Activated CD8-positive, alpha-beta T cell treated with anti-CD3 and anti-CD28 coated beads for 36 hours (primary cell): ENCODE data around the gene FDCSP. TPM values are rescaled to one million over a fixed set of nuclear protein-coding genes. Genes with fewer than 3 reads are reported as not detected.

ENCODE experiments used
- ATAC-seq: fragments of 200-7000 bp; cut with Tn5 transposase; one replicate; pipeline ENCODE4 v1.10.0; 2021; ENCODE audit warnings: mild to moderate bottlenecking, moderate library complexity
- CTCF ChIA-PET: fragments of 350-600 bp; sonication (Branson Sonifier 250); formaldehyde crosslinking; loops from one replicate; lab custom pipeline; 2021; ENCODE audit warnings: antibody characterized with exemption; lab: Charles Lee
- POLR2A ChIA-PET: fragments of 350-600 bp; sonication (Branson Sonifier 250); formaldehyde crosslinking; loops from one replicate; lab custom pipeline; 2021; ENCODE audit warnings: antibody characterized with exemption; lab: Charles Lee
- DNase-seq: peaks from one replicate; pipeline ENCODE4 v3.0.0-alpha.2; 2020
- H3K27ac Mint-ChIP-seq: one replicate; pipeline ENCODE4 v1.8.0; 2021; ENCODE audit warnings: mild to moderate bottlenecking, mixed read lengths
- H3K27me3 Mint-ChIP-seq: one replicate; pipeline ENCODE4 v1.8.0; 2021; ENCODE audit warnings: mixed read lengths
- H3K36me3 Mint-ChIP-seq: one replicate; pipeline ENCODE4 v1.8.0; 2021; ENCODE audit warnings: low read depth, mixed read lengths
- H3K4me1 Mint-ChIP-seq: one replicate; pipeline ENCODE4 v1.8.0; 2021; ENCODE audit warnings: low read depth, mixed read lengths
- H3K4me3 Mint-ChIP-seq: one replicate; pipeline ENCODE4 v1.8.0; 2021; ENCODE audit warnings: mild to moderate bottlenecking, moderate library complexity, mixed read lengths
- H3K9me3 Mint-ChIP-seq: one replicate; pipeline ENCODE4 v1.8.0; 2021; ENCODE audit warnings: mixed read lengths
- CTCF ChIP-seq: fragments of 200-600 bp; IDR thresholded peaks from one replicate; pipeline ENCODE4 v1.8.0; 2022; ENCODE audit warnings: antibody characterized with exemption, mild to moderate bottlenecking
- intact Hi-C: fragments of 100-400 bp; cut with micrococcal nuclease; formaldehyde crosslinking; loops from one replicate; pipeline ENCODE4 v1.10.0; 2022
- total RNA-seq, 2 experiments: library from RNA; stranded (reverse); gene quantifications; one replicate each; pipeline ENCODE4 v1.2.3, GENCODE V29; 2021

FDCSP gene
- not detected for total RNA-seq

GRCh38 chr4:70225824-70226223 lies at the start of gene FDCSP:
FDCSP (plus strand) TSS chr4:70226124; CDS start chr4:70231195, 5,071 bp downstream.
- CTCF ChIA-PET: no interaction called here
- ATAC-seq: no peak
- Mint-ChIP-seq H3K27me3 (no peaks in the 10 kb centered on the region), H3K4me3 (no peak within 1 kb of the TSS), H3K9me3 (no peaks in the 10 kb centered on the region), H3K4me1 (no peaks in the 10 kb centered on the region), H3K27ac (no peak within 1 kb of the TSS), H3K36me3 (no peaks in the 10 kb centered on the region)
- no peak for DNase-seq
- intact Hi-C loops: no loop called here
- POLR2A ChIA-PET: no interaction called here
- no peak for TF ChIP-seq CTCF

GRCh38 chr4:70177090-70177489 lies 48.8 kb upstream of the FDCSP start:
- H3K27ac Mint-ChIP-seq: no peak overlapping the region
- H3K27me3 Mint-ChIP-seq: no peaks in the 10 kb centered on the region
- ChIA-PET POLR2A (no interaction called here), CTCF (no interaction called here)
- DNase-seq (no peak), ATAC-seq (no peak)
- no peak for TF ChIP-seq CTCF
- no peaks in the 10 kb centered on the region for H3K4me1 Mint-ChIP-seq
- intact Hi-C loops: no loop called here
- no peaks in the 10 kb centered on the region for H3K36me3 Mint-ChIP-seq
- no peaks in the 10 kb centered on the region for H3K9me3 Mint-ChIP-seq
- no peak overlapping the region for H3K4me3 Mint-ChIP-seq

- no peaks in the 10 kb centered on the region for H3K27me3 Mint-ChIP-seq
- no peak overlapping the region for H3K4me3 Mint-ChIP-seq
- TF ChIP-seq CTCF: no peak
- H3K9me3 Mint-ChIP-seq: no peaks in the 10 kb centered on the region
- H3K36me3 Mint-ChIP-seq: no peaks in the 10 kb centered on the region
- DNase-seq: no peak
- ChIA-PET POLR2A (no interaction called here), CTCF (no interaction called here)
- no peak for ATAC-seq
- intact Hi-C loops: no loop called here
- no peak overlapping the region for H3K27ac Mint-ChIP-seq
- no peaks in the 10 kb centered on the region for H3K4me1 Mint-ChIP-seq
Measured at GRCh38 chr4:70178075-70178660, 47.8 kb upstream of the FDCSP start.

GRCh38 chr4:70179811-70180210 lies 46.1 kb upstream of the FDCSP start:
- no peaks in the 10 kb centered on the region for H3K27me3 Mint-ChIP-seq
- H3K4me3 Mint-ChIP-seq: no peak overlapping the region
- ChIA-PET CTCF (no interaction called here), POLR2A (no interaction called here)
- intact Hi-C loops: loop anchor here (10.0 kb wide), 1 partner anchor 325 kb away; no protein-coding TSS in a partner anchor
- H3K27ac Mint-ChIP-seq: no peak overlapping the region
- no peaks in the 10 kb centered on the region for H3K9me3 Mint-ChIP-seq
- no peak for ATAC-seq
- no peaks in the 10 kb centered on the region for H3K4me1 Mint-ChIP-seq
- H3K36me3 Mint-ChIP-seq: no peaks in the 10 kb centered on the region
- DNase-seq: no peak
- TF ChIP-seq CTCF: no peak

GRCh38 chr4:70181864-70182263 lies 44.1 kb upstream of the FDCSP start:
- ATAC-seq: no peak
- POLR2A ChIA-PET: no interaction called here
- no peak overlapping the region for H3K27ac Mint-ChIP-seq

More at GRCh38 chr4:70181864-70182263, 44.1 kb upstream of the FDCSP start:
- TF ChIP-seq CTCF: no peak
- DNase-seq: no peak
- H3K27me3 Mint-ChIP-seq: no peaks in the 10 kb centered on the region
- intact Hi-C loops: loop anchor here (10.0 kb wide), 1 partner anchor 323 kb away; no protein-coding TSS in a partner anchor
- no peaks in the 10 kb centered on the region for H3K36me3 Mint-ChIP-seq
- H3K9me3 Mint-ChIP-seq: no peaks in the 10 kb centered on the region
- no peaks in the 10 kb centered on the region for H3K4me1 Mint-ChIP-seq
- H3K4me3 Mint-ChIP-seq: no peak overlapping the region
- CTCF ChIA-PET: no interaction called here
